ENCODE measurements around the gene ATP8A2.
"Not testable (repeated sequence)": the region's sequence is repeated elsewhere in the genome, so short reads cannot be mapped to it uniquely, and the experiment has no call there.

The ATP8A2 gene

GRCh38 chr13:25570185-25570584, 198.4 kb downstream of the ATP8A2 start:
- no peak for DNase-seq

- no peak for DNase-seq
These were observed 199.5 kb downstream of the ATP8A2 start for GRCh38 chr13:25571237-25571636.

GRCh38 chr13:25572171-25572570, 200.4 kb downstream of the ATP8A2 start:
- DNase-seq, result not testable (repeated sequence)

GRCh38 chr13:25574437-25575411, 202.9 kb downstream of the ATP8A2 start:
- peak; percentile 75 for DNase-seq

- no peak for DNase-seq
These were observed 203.8 kb downstream of the ATP8A2 start for GRCh38 chr13:25575562-25575961.

GRCh38 chr13:25578526-25578925, 206.8 kb downstream of the ATP8A2 start:
- DNase-seq, result no peak

GRCh38 chr13:25579221-25579620, 207.4 kb downstream of the ATP8A2 start:
- DNase-seq, result no peak

- no peak for DNase-seq
These were observed 209.6 kb downstream of the ATP8A2 start for GRCh38 chr13:25581351-25581750.

GRCh38 chr13:25584087-25584486, 212.3 kb downstream of the ATP8A2 start:
- DNase-seq, result no peak

GRCh38 chr13:25585000-25585399, 213.2 kb downstream of the ATP8A2 start:
- DNase-seq, result no peak

- DNase-seq, result no peak
These were observed 215.7 kb downstream of the ATP8A2 start for GRCh38 chr13:25587326-25587980.

GRCh38 chr13:25588336-25589060, 216.7 kb downstream of the ATP8A2 start:
- no peak for DNase-seq

- DNase-seq, result no peak
These were observed 226.6 kb downstream of the ATP8A2 start for GRCh38 chr13:25598421-25598820.

GRCh38 chr13:25602176-25602575, 230.4 kb downstream of the ATP8A2 start:
- no peak for DNase-seq

GRCh38 chr13:25604106-25604505, 232.3 kb downstream of the ATP8A2 start:
- DNase-seq, result no peak

GRCh38 chr13:25607096-25607495, 235.3 kb downstream of the ATP8A2 start:
- DNase-seq, result no peak

- DNase-seq, result peak; percentile 71
These were observed 236.4 kb downstream of the ATP8A2 start for GRCh38 chr13:25608181-25608580.

GRCh38 chr13:25616674-25617073, 244.9 kb downstream of the ATP8A2 start:
- no peak for DNase-seq

GRCh38 chr13:25619897-25620296, 248.1 kb downstream of the ATP8A2 start:
- no peak for DNase-seq

GRCh38 chr13:25625414-25625813, 253.6 kb downstream of the ATP8A2 start:
- no peak for DNase-seq

- no peak for DNase-seq
These were observed 258.6 kb downstream of the ATP8A2 start for GRCh38 chr13:25630329-25630900.

- DNase-seq, result no peak
These were observed 260.6 kb downstream of the ATP8A2 start for GRCh38 chr13:25632166-25632888.
